ENCODE results near the gene SHISA9.

Gene SHISA9

GRCh38 chr16:13081825-13082331, 180.5 kb downstream of the SHISA9 start:
- DNase-seq, result no peak

GRCh38 chr16:13083681-13084080, 182.3 kb downstream of the SHISA9 start:
- no peak for DNase-seq

- no peak for DNase-seq
These were observed 182.9 kb downstream of the SHISA9 start for GRCh38 chr16:13084331-13084730.

- DNase-seq, result no peak
These were observed 192.3 kb downstream of the SHISA9 start for GRCh38 chr16:13093661-13094060.

GRCh38 chr16:13095061-13095460, 193.7 kb downstream of the SHISA9 start:
- DNase-seq, result no peak

- no peak for DNase-seq
These were observed 197.1 kb downstream of the SHISA9 start for GRCh38 chr16:13098536-13098935.

- DNase-seq, result no peak
These were observed 198.4 kb downstream of the SHISA9 start for GRCh38 chr16:13099822-13100221.

GRCh38 chr16:13100970-13101369, 199.6 kb downstream of the SHISA9 start:
- DNase-seq, result no peak

- no peak for DNase-seq
These were observed 200.4 kb downstream of the SHISA9 start for GRCh38 chr16:13101828-13102227.

- no peak for DNase-seq
These were observed 201.0 kb downstream of the SHISA9 start for GRCh38 chr16:13102401-13102800.

GRCh38 chr16:13103831-13104530, 202.6 kb downstream of the SHISA9 start:
- DNase-seq, result no peak

- DNase-seq, result no peak
These were observed 203.4 kb downstream of the SHISA9 start for GRCh38 chr16:13104772-13105171.

GRCh38 chr16:13105427-13105826, 204.0 kb downstream of the SHISA9 start:
- no peak for DNase-seq

GRCh38 chr16:13106464-13106863, 205.1 kb downstream of the SHISA9 start:
- no peak for DNase-seq

GRCh38 chr16:13108126-13108525, 206.7 kb downstream of the SHISA9 start:
- no peak for DNase-seq

- no peak for DNase-seq
These were observed 207.8 kb downstream of the SHISA9 start for GRCh38 chr16:13109171-13109570.

- DNase-seq, result no peak
These were observed 208.9 kb downstream of the SHISA9 start for GRCh38 chr16:13110124-13110796.

- DNase-seq, result no peak
These were observed 210.3 kb downstream of the SHISA9 start for GRCh38 chr16:13111747-13112146.

GRCh38 chr16:13113741-13114140, 212.3 kb downstream of the SHISA9 start:
- no peak for DNase-seq

GRCh38 chr16:13118091-13118490, 216.7 kb downstream of the SHISA9 start:
- DNase-seq, result no peak

GRCh38 chr16:13120091-13120490, 218.7 kb downstream of the SHISA9 start:
- DNase-seq, result no peak

GRCh38 chr16:13120557-13120956, 219.2 kb downstream of the SHISA9 start:
- DNase-seq, result no peak

- no peak for DNase-seq
These were observed 222.6 kb downstream of the SHISA9 start for GRCh38 chr16:13123991-13124390.

GRCh38 chr16:13127144-13127543, 225.7 kb downstream of the SHISA9 start:
- DNase-seq, result no peak

GRCh38 chr16:13130586-13130985, 229.2 kb downstream of the SHISA9 start:
- no peak for DNase-seq
